HG02588 (cell line): ENCODE results near the gene EFHD2.
A peak's percentile ranks its signal among the peaks of the same experiment; 100 is the strongest.
"Not testable (repeated sequence)": the region's sequence is repeated elsewhere in the genome, so short reads cannot be mapped to it uniquely, and the experiment has no call there.

ENCODE experiments used
- ATAC-seq: cut with Tn5 transposase; IDR thresholded peaks from one replicate; pipeline ENCODE4 v1.9.1; 2021; ENCODE audit warnings: mild to moderate bottlenecking, moderate library complexity; ENCODE audit not compliant: unreplicated experiment

The EFHD2 gene

GRCh38 chr1:15411593-15412137 lies 2.0 kb downstream of the EFHD2 start:
- ATAC-seq: peak; percentile 36

- no peak for ATAC-seq
These were observed 2.6 kb downstream of the EFHD2 start for GRCh38 chr1:15412175-15412800.

DNA sequence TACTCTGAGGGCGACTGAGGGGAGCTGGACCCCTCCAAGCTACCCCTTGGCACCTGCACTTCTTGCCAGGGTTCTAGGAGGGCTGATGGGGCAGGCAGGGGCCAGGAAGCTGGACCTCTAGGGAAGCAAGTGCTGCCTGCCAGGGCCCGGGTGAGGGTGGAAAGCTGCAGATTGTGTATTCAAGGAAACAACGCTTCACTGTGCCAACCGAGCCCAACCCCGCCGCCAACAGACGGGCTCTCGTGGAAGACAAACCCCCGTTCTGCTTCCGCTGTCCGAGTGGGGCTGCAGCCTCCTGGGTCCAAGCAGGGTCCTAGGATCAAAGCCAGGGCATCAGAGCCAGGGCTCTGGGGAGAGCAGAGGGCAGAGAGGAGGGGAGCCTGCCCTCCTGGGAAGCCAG lies 3.2 kb downstream of the EFHD2 start:
- ATAC-seq: no peak

DNA sequence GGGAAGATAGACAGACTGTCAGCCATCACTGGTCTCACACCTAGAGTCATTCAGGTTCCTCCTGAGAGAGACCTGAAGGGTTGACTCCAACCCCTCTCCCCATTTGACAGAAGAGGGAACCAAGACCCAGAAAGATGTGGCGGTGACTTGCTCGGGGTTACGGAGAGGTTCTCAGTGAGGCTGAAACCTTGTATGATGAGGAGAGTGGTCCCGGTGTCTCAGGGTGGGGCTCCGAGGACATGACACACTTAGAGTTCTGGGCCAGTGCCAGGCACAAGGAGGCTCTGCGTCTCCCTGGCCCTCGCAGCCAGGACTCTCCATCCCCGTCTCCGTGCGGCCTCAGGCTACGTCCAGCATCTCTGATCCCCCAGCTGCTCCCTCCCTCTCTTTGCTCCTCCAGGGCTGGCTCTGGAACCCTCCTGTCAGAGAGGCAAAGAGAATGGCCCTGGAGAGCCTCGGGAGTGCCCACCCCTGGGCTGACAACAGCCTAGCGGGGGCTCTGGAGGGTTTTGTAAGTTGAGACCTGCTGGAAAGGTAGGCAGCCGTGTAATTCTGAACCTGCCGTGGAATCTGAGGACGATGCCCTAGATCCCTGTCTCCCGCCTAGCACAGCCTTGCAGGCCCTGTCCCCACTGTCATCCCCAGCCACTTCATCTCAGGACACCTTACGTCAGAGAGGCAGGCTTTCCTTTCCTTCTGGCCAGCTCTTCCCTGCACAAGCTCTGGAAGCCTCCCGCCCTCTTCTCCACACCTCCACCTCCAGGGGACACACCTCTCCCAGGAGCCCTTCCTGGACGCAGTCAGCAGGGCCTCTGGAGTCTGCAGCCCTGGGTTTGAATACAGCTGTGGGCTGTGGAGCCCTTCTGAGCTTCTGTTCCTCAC lies 4.1 kb downstream of the EFHD2 start:
- ATAC-seq: no peak

- no peak for ATAC-seq
These were observed 4.8 kb downstream of the EFHD2 start for GRCh38 chr1:15414445-15414983.

GRCh38 chr1:15417059-15417934 lies 7.6 kb downstream of the EFHD2 start:
- ATAC-seq: no peak

DNA sequence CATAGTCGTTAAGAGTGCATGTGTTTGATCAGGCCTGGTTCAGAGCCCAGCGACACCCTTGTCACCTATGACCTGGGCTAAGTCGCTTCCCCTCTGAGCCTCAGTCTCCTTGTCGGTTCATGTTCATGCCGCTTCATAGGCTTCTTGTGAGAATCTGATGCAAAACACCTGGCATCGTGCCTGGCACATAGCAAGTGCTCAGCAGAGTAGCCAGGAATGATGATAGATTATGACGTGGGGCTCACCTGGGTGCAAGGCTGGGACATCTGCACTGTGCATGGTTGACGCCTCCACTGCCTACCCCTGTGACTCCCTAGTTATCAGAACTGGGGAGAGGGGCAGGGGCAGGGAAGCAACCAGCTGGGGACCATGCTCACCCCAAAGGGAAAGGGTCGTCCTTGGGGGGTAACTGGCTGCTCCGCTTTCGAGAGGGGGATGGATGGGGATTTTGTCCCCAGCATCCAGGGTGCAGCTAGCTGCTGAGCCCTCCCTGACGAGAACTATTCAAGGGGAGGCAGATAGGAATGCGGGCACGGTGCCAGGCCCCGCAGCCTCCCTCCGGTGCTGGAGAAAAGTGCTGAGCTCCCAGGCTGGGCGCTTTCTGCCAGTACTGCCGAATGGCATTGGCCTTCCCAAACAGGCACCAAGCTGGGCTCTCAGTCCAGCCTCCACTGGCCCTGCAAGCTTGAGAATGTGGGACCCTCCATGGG lies 9.3 kb downstream of the EFHD2 start:
- no peak for ATAC-seq

DNA sequence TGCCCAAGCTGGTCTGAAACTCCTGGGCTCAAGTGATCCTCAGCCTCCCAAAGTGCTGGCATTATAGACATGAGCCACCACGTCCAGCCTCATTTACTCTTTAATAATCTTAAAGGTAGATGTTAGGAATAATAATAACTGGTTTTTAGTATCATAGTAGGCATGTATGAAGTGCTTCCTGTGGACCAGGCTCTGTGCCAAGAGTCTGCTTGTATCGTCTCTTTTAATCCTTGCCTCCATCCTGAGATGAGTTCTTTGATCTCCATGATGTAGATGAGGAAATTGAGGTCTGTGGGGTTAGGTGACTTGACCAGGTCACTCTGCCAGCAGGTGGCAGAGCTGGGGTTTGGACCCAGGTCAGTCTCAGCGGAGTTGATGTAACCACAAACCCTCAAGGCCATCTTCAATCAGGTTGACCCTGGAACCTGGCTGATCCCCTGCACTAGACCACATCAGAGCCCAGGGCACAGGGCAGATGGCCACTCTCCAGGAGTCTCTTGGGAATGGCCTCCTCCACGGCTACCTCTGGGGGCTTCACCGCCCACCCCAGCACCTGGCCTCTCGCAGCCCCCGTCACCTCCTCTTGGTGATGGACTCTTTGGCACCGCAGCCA lies 11.3 kb downstream of the EFHD2 start:
- ATAC-seq: no peak

DNA sequence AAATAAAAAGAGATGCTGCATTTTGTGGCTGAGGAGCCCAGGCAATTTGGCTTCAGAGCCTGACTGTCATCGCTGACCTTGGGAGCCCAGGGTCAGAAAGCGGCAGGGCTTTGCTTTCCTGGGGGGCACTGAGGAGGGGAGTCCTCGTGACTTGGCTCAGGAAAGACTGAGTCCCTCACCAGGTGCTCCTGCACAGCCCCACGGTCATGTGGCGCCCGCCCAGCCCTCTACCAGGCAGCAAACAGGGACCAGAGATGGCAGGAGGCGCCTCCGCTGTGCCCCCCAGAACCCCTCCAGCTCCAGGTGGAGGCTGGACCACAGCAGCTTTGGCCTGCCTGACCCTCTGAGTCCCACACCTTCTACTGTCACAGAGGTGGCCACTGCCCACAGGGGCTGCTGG lies 13.2 kb downstream of the EFHD2 start:
- no peak for ATAC-seq

DNA sequence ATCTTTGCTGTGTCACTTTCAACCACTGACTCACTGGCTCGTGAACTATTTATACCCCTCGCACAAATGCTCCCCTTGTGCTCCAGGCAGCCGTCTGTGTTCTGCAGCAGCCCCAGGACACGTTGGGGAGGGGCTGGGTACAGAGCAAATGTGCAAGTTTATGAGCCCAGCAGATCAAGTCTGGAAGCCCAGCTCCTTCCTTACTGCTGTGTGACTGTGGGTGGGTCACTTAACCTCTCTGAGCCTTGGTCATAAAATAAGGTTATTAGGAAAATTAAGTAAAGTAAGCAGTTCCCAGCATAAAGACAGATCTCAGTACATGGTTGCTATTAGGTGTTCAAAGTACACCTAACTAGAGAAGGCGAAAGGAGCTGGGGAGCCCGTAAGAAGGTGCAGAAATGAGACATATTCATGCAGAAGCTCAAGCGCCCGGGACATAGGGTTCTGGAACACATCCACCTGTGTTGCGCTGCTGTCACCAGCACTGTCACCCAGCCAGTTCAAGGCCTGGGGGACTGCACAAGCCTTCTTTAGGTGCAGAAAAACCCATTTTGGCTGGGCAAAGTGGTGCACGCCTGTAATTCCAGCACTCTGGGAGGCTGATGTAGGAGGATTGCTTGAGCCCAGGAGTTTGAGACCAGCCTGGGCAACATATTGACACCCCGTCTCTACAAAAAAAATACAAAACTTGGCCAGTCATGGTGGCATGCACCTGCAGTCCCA lies 13.8 kb downstream of the EFHD2 start:
- no peak for ATAC-seq

- ATAC-seq: no peak
These were observed 14.5 kb downstream of the EFHD2 start for GRCh38 chr1:15424146-15424667.

GRCh38 chr1:15424981-15425380 lies 15.3 kb downstream of the EFHD2 start:
- ATAC-seq: no peak

DNA sequence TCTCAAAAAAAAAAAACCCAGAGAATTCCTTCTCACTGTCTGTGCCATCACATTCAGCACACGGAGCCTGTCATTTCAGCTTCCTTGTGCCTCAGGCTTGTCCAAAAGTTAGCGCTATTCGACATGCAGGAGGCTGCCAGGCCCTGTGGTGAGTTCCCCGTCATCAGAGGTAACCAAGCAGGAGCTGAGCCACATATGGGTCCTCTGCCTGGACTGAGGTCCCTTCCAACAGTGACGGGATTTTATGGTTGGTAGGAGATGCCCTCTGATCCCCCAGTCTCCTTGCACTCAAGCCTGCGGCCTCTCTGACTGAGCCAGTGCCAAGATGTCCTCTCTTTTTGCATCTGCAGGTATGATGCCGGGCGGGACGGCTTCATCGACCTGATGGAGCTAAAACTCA lies 15.8 kb downstream of the EFHD2 start:
- ATAC-seq: no peak

GRCh38 chr1:15425958-15426357 lies 16.3 kb downstream of the EFHD2 start:
- no peak for ATAC-seq

GRCh38 chr1:15426492-15427279 lies 17.0 kb downstream of the EFHD2 start:
- ATAC-seq: no peak

GRCh38 chr1:15427280-15427666 lies 17.6 kb downstream of the EFHD2 start:
- ATAC-seq: no peak

DNA sequence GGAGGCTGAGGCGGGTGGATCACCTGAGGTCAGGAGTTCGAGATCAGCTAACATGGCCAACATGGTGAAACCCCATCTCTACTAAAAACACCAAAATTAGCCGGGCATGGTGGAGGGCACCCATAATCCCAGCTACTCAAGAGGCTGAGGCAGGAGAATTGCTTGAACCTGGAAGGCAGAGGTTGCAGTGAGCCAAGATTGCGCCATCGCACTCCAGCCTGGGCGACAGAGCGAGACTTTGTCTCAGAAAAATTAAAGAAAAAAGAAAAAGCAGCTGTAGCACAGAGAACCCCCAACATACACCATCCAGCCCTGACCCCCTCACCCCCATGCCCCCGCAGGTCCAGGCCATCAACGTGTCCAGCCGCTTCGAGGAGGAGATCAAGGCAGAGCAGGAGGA lies 18.6 kb downstream of the EFHD2 start:
- not testable (repeated sequence) for ATAC-seq

- ATAC-seq: no peak
These were observed 19.2 kb downstream of the EFHD2 start for GRCh38 chr1:15428815-15429435.
